HEK293 (cell line): ENCODE measurements around the gene MARCHF10.

Experiments
- CTCF ChIA-PET: fragments of 350-600 bp; formaldehyde crosslinking; extraction: SDS; loops from one replicate; lab custom pipeline; 2021; ENCODE audit warnings: antibody characterized with exemption; lab: Yijun Ruan, JAX
- POLR2A ChIA-PET: fragments of 300-600 bp; formaldehyde crosslinking; extraction: SDS; loops from one replicate; lab custom pipeline; 2020; ENCODE audit warnings: antibody characterized with exemption, inconsistent platforms; lab: Yijun Ruan, JAX
- H3K27ac ChIP-seq: fragments of 200-500 bp; sonication (Bioruptor generic); 2 replicates; pipeline ENCODE4 v1.5.1; 2014; ENCODE audit warnings: low read depth, low read length, control low read depth, inconsistent platforms; ENCODE audit errors: extremely low read depth
- H3K36me3 ChIP-seq, 2 experiments: fragments of 200-500 bp in 1 of 2; sonication (Bioruptor generic) in 1 of 2; 1 replicate in 1 of 2; 2 replicates in 1 of 2; pipeline ENCODE4 v1.5.1; 2014 to 2017; ENCODE audit warnings: inconsistent platforms in 2 of 2, low read length in 2 of 2; ENCODE audit not compliant: control insufficient read depth in 2 of 2, insufficient read depth in 1 of 2
- H3K4me1 ChIP-seq: fragments of 200-500 bp; sonication (Bioruptor generic); 2 replicates; pipeline ENCODE4 v1.5.1; 2014; ENCODE audit warnings: mild to moderate bottlenecking, low read length, inconsistent platforms; ENCODE audit not compliant: control insufficient read depth, insufficient read depth
- H3K4me3 ChIP-seq: 2 replicates; pipeline ENCODE4 v1.5.1; 2011; ENCODE audit warnings: low read depth, mild to moderate bottlenecking, control low read depth, low read length, moderate library complexity
- H3K9me3 ChIP-seq: fragments of 200-500 bp; sonication (Bioruptor generic); 2 replicates; pipeline ENCODE4 v1.5.1; 2014; ENCODE audit warnings: low read depth, low read length, inconsistent platforms; ENCODE audit not compliant: control insufficient read depth, insufficient read depth
- ATF2 ChIP-seq: fragments of 450-650 bp; formaldehyde crosslinking; IDR thresholded peaks from 2 replicates; pipeline ENCODE4 v1.5.1; 2016; ENCODE audit warnings: missing biosample characterization, missing genetic modification characterization, low read depth
- FEZF1 ChIP-seq: fragments of 450-650 bp; formaldehyde crosslinking; IDR thresholded peaks from 2 replicates; pipeline ENCODE4 v1.5.1; 2016; ENCODE audit warnings: missing biosample characterization, missing genetic modification characterization
- MZF1 ChIP-seq: fragments of 450-650 bp; formaldehyde crosslinking; IDR thresholded peaks from 2 replicates; pipeline ENCODE4 v1.5.1; 2017; ENCODE audit warnings: missing biosample characterization, missing genetic modification characterization, borderline replicate concordance
- PRDM10 ChIP-seq: fragments of 450-650 bp; formaldehyde crosslinking; IDR thresholded peaks from 2 replicates; pipeline ENCODE4 v1.5.1; 2016; ENCODE audit warnings: missing biosample characterization, missing genetic modification characterization
- PRDM4 ChIP-seq: fragments of 450-650 bp; formaldehyde crosslinking; IDR thresholded peaks from 2 replicates; pipeline ENCODE4 v1.5.1; 2017; ENCODE audit warnings: missing biosample characterization, missing genetic modification characterization
- RBAK ChIP-seq: fragments of 450-650 bp; formaldehyde crosslinking; IDR thresholded peaks from 2 replicates; pipeline ENCODE4 v1.5.1; 2016; ENCODE audit warnings: missing biosample characterization, missing genetic modification characterization
- SCRT1 ChIP-seq: fragments of 450-650 bp; formaldehyde crosslinking; IDR thresholded peaks from 2 replicates; pipeline ENCODE4 v1.5.1; 2016; ENCODE audit warnings: missing biosample characterization, missing genetic modification characterization, borderline replicate concordance
- ZBTB20 ChIP-seq: fragments of 450-650 bp; formaldehyde crosslinking; IDR thresholded peaks from 2 replicates; pipeline ENCODE4 v1.5.1; 2016; ENCODE audit warnings: missing biosample characterization, missing genetic modification characterization
- ZBTB48 ChIP-seq: fragments of 450-650 bp; formaldehyde crosslinking; IDR thresholded peaks from 2 replicates; pipeline ENCODE4 v1.5.1; 2016; ENCODE audit warnings: missing biosample characterization, missing genetic modification characterization
- ZNF138 ChIP-seq: fragments of 450-650 bp; formaldehyde crosslinking; IDR thresholded peaks from 2 replicates; pipeline ENCODE4 v1.5.1; 2016; ENCODE audit warnings: missing biosample characterization, missing genetic modification characterization, borderline replicate concordance
- ZNF184 ChIP-seq: fragments of 450-650 bp; IDR thresholded peaks from 2 replicates; pipeline ENCODE4 v1.5.1; 2018; ENCODE audit warnings: missing biosample characterization, mild to moderate bottlenecking, missing genetic modification characterization
- ZNF19 ChIP-seq: fragments of 450-650 bp; formaldehyde crosslinking; IDR thresholded peaks from 2 replicates; pipeline ENCODE4; 2016; ENCODE audit warnings: missing biosample characterization, missing genetic modification characterization, low read depth
- ZNF211 ChIP-seq: fragments of 450-650 bp; formaldehyde crosslinking; IDR thresholded peaks from 2 replicates; pipeline ENCODE4 v1.5.1; 2016; ENCODE audit warnings: low read depth, missing biosample characterization, missing genetic modification characterization
- ZNF239 ChIP-seq: fragments of 450-650 bp; formaldehyde crosslinking; IDR thresholded peaks from 2 replicates; pipeline ENCODE4 v1.5.1; 2016; ENCODE audit warnings: missing biosample characterization, missing genetic modification characterization
- ZNF366 ChIP-seq: fragments of 450-650 bp; formaldehyde crosslinking; conservative IDR thresholded peaks from 2 replicates; pipeline ENCODE4 v1.5.1; 2016; ENCODE audit warnings: missing biosample characterization, missing genetic modification characterization
- ZNF433 ChIP-seq: fragments of 450-650 bp; formaldehyde crosslinking; IDR thresholded peaks from 2 replicates; pipeline ENCODE4 v1.5.1; 2016; ENCODE audit warnings: missing biosample characterization, missing genetic modification characterization, low read depth
- ZNF555 ChIP-seq: fragments of 450-650 bp; formaldehyde crosslinking; conservative IDR thresholded peaks from 2 replicates; pipeline ENCODE4 v1.5.1; 2017; ENCODE audit warnings: missing biosample characterization, mild to moderate bottlenecking, missing genetic modification characterization, inconsistent platforms
- ZNF610 ChIP-seq: fragments of 450-650 bp; formaldehyde crosslinking; IDR thresholded peaks from 2 replicates; pipeline ENCODE4 v1.5.1; 2016; ENCODE audit warnings: missing biosample characterization, missing genetic modification characterization, borderline replicate concordance
- ZNF621 ChIP-seq: fragments of 450-650 bp; formaldehyde crosslinking; IDR thresholded peaks from 2 replicates; pipeline ENCODE4 v1.5.1; 2017; ENCODE audit warnings: missing biosample characterization, missing genetic modification characterization
- ZNF623 ChIP-seq: fragments of 450-650 bp; formaldehyde crosslinking; IDR thresholded peaks from 2 replicates; pipeline ENCODE4 v1.5.1; 2016; ENCODE audit warnings: missing biosample characterization, missing genetic modification characterization
- ZNF629 ChIP-seq: fragments of 450-650 bp; formaldehyde crosslinking; IDR thresholded peaks from 2 replicates; pipeline ENCODE4 v1.5.1; 2017; ENCODE audit warnings: missing biosample characterization, missing genetic modification characterization
- TF ChIP-seq, protein P1 (sequence below): fragments of 450-650 bp; formaldehyde crosslinking; IDR thresholded peaks from 2 replicates; pipeline ENCODE4 v1.5.1; 2016; ENCODE audit warnings: missing biosample characterization, missing genetic modification characterization
- TF ChIP-seq, protein P2 (sequence below): fragments of 450-650 bp; formaldehyde crosslinking; IDR thresholded peaks from 2 replicates; pipeline ENCODE4 v1.5.1; 2016; ENCODE audit warnings: missing biosample characterization, missing genetic modification characterization
- TF ChIP-seq, protein P3 (sequence below): fragments of 450-650 bp; formaldehyde crosslinking; IDR thresholded peaks from 2 replicates; pipeline ENCODE4 v1.5.1; 2016; ENCODE audit warnings: missing biosample characterization, missing genetic modification characterization
- TF ChIP-seq, protein P4 (sequence below): fragments of 450-650 bp; formaldehyde crosslinking; IDR thresholded peaks from 2 replicates; pipeline ENCODE4 v1.5.1; 2016; ENCODE audit warnings: missing biosample characterization, missing genetic modification characterization

The MARCHF10 gene

DNA sequence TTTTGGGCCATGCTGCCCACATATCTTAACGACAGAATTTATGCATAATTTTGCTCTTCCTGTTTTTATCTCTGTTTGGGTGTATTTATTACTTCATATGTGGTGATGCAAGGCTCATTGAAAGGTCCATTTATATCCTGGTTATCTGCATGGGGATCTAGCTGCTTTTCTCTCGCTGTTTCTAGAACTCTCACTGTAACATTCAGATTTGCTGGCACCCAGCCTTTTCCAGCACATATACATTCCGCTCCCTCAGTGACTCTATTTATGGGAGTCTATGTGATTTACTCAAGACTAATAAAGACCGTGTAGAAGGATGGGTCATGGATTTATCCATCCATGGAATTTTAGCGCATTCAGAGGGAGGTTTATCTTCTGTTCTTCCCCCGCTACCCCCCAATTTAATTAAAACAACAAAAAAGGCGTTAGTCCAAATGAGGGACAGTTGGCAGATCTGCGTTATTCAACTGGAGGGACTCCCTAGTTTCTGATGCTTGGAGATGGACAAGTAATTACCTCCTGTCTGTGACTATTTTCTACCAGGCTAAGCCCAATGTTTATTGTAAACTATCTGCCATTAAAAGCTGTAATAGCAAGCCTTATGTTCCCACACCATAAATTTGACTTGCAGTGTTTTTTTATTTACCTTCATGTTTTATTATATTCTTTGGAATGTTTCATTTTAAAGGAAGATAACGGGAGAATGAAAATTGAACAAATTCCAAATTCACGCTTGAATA, 19.8 kb upstream of the MARCHF10 start:
- H3K4me1 ChIP-seq = peaks cover 14% of the 10 kb centered on the region
- no peak overlapping the region for H3K27ac ChIP-seq
- H3K4me3 ChIP-seq = no peak overlapping the region
- POLR2A ChIA-PET = no interaction called here
- H3K36me3 ChIP-seq = no peaks in the 10 kb centered on the region
- H3K9me3 ChIP-seq = no peaks in the 10 kb centered on the region
- CTCF ChIA-PET = interaction anchor here (1.2 kb wide), 1 partner anchor 91 kb away, joined by 3 read pairs; no protein-coding TSS in a partner anchor
- no peak for TF ChIP-seq ZNF138 (tag by site-specific recombination)
- no peak for TF ChIP-seq ZNF555 (tag by site-specific recombination)
- TF ChIP-seq, protein P1, sequence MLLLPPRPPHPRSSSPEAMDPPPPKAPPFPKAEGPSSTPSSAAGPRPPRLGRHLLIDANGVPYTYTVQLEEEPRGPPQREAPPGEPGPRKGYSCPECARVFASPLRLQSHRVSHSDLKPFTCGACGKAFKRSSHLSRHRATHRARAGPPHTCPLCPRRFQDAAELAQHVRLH (tag by site-specific recombination) = no peak
- peak; percentile 50; the same call in 1 of the 2 replicates for TF ChIP-seq ZBTB20
- TF ChIP-seq ZNF621 = no peak
- TF ChIP-seq ZBTB48 (tag by site-specific recombination) = peak; percentile 55; the same call in 1 of the 2 replicates
- TF ChIP-seq, protein P2, sequence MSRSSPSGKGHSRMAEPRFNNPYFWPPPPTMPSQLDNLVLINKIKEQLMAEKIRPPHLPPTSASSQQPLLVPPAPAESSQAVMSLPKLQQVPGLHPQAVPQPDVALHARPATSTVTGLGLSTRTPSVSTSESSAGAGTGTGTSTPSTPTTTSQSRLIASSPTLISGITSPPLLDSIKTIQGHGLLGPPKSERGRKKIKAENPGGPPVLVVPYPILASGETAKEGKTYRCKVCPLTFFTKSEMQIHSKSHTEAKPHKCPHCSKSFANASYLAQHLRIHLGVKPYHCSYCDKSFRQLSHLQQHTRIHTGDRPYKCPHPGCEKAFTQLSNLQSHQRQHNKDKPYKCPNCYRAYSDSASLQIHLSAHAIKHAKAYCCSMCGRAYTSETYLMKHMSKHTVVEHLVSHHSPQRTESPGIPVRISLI = no peak
- peak; percentile 75 for TF ChIP-seq PRDM4
- no peak for TF ChIP-seq RBAK (tag by site-specific recombination)
- TF ChIP-seq, protein P3, sequence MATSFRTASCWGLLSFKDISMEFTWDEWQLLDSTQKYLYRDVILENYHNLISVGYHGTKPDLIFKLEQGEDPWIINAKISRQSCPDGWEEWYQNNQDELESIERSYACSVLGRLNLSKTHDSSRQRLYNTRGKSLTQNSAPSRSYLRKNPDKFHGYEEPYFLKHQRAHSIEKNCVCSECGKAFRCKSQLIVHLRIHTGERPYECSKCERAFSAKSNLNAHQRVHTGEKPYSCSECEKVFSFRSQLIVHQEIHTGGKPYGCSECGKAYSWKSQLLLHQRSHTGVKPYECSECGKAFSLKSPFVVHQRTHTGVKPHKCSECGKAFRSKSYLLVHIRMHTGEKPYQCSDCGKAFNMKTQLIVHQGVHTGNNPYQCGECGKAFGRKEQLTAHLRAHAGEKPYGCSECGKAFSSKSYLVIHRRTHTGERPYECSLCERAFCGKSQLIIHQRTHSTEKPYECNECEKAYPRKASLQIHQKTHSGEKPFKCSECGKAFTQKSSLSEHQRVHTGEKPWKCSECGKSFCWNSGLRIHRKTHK (tag by site-specific recombination) = no peak
- no peak for TF ChIP-seq ZNF239 (tag by site-specific recombination)
- peak; percentile 43; the same call in 1 of the 2 replicates for TF ChIP-seq ZNF610 (tag by site-specific recombination)
- no peak for TF ChIP-seq ZNF19 (tag by site-specific recombination)
- TF ChIP-seq ZNF211 (tag by site-specific recombination) = no peak
- no peak for TF ChIP-seq FEZF1 (tag by site-specific recombination)
- no peak for TF ChIP-seq ZNF623
- no peak for TF ChIP-seq ZNF433 (tag by site-specific recombination)
- TF ChIP-seq MZF1 (tag by site-specific recombination) = peak; percentile 30; the same call in 1 of the 2 replicates
- no peak for TF ChIP-seq ATF2 (tag by site-specific recombination)
- TF ChIP-seq PRDM10 (tag by site-specific recombination) = 0 out of 2 replicates have a peak, but pooled peaks have one; percentile 21
- TF ChIP-seq ZNF629 (tag by site-specific recombination) = no peak
- no peak for TF ChIP-seq ZNF184 (tag by site-specific recombination)
- 0 out of 2 replicates have a peak, but pooled peaks have one; percentile 9 for TF ChIP-seq ZNF366 (tag by site-specific recombination)
- TF ChIP-seq SCRT1 (tag by site-specific recombination) = no peak
- TF ChIP-seq, protein P4, sequence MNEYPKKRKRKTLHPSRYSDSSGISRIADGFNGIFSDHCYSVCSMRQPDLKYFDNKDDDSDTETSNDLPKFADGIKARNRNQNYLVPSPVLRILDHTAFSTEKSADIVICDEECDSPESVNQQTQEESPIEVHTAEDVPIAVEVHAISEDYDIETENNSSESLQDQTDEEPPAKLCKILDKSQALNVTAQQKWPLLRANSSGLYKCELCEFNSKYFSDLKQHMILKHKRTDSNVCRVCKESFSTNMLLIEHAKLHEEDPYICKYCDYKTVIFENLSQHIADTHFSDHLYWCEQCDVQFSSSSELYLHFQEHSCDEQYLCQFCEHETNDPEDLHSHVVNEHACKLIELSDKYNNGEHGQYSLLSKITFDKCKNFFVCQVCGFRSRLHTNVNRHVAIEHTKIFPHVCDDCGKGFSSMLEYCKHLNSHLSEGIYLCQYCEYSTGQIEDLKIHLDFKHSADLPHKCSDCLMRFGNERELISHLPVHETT (tag by site-specific recombination) = no peak
